GM18517 (cell line): Measurements from ENCODE around the gene ZNF384.

ENCODE experiments used
- ATAC-seq: cut with Tn5 transposase; IDR thresholded peaks from one replicate; pipeline ENCODE4 v1.9.1; 2021; ENCODE audit warnings: mild to moderate bottlenecking, moderate library complexity; ENCODE audit not compliant: unreplicated experiment

ZNF384 gene

DNA sequence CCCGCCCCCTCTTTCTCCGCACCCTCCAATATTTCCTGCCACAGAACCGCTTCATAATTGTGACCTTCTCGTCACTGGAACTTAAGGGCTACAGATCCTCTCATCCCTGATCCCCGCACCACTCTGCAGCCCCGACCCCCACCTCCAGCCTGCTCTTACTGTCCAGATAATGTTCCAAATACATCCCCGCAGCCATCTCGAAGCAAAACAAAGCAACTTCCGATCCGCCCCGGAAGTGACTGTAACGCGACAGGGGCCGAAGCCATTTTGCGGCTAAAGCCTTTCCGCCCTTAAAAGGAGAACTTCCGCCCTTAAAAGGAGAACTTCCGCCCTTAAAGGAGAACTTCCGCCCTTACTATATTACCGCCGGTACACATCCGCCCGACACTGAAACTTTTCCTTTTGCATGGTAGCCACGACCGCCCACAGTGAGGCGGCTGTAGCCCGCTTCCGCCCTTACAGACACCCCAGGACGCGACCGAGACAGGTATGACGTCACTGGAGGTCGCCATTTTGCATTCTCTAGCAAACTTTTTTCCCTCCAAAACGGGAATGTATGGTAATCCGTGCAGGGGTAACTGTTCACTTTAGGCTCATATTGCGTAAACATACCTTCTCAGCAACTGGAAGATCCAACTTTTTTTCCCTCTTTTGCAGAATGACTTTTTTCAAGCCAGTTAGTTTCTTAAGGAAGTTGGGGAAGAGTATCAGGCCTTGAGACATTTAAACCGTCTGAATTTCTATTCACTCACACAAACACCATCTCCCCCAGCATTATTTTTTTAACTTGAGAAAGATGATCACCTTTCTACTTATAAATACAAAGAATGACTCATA is 26.1 kb downstream of the ZNF384 start, which contains the start of gene ING4:
Gene ING4 (minus strand): TSS at position 214 of the 837 bp plus-strand sequence. CDS start 18 bp downstream, at position 196.
- ATAC-seq, result peak; percentile 97

DNA sequence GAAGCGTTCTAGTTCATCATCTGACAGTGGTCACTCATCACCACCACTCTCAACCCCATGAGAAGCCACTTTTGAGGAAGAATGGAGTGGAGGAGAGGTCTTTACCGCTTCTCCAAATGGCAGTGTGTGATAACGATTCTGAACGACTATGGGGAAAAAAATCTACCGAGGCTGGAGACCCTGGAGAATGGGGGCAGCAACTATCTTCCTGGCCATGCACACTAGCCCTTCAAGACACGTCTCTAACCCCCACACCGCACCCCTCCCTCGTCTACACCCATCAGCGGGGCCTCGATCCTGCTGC is 26.6 kb downstream of the ZNF384 start:
- no peak for ATAC-seq

- ATAC-seq, result no peak
These were observed 35.2 kb downstream of the ZNF384 start for GRCh38 chr12:6653987-6654386.

- ATAC-seq, result no peak
These were observed 35.8 kb downstream of the ZNF384 start for GRCh38 chr12:6653342-6653741.

DNA sequence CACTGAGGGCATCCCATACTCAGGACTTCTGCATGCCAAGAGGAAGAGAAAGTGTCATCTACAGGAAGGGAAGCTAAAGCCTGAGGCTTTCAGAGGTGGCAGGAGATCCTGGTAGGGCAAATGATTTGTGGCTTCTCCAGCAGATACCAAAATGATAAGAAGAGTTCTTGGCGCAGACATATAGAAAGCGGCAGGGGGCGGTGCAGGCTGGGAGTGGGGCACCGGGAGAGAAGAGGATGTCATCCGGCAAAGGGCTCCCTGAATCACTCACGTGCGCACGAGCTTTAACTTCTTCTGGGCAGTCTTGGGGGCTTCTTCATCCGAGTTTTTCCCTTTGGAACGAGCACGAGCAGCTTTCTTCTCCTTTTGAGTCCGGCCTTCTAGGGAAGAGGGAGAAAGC is 36.8 kb downstream of the ZNF384 start:
- no peak for ATAC-seq

DNA sequence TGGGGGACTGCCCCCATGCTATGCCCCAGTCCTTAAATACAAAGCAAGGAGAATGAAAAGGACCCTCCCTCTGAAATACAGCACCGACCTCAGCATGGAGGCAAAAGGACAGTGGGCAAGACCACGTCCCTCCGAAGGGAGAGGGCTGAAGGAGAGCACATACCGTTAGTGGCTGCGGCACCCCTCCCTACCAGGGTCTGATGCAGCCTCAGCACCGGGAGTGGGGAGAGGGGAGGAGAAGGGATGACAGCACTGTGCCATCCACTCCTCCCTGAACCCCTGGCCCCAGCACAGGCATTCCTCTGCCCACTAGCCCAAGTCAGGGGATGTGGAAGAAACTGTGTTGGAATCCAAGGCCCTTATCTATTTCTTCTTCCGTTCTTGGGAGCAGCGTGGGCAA is 38.3 kb downstream of the ZNF384 start:
- ATAC-seq, result no peak

DNA sequence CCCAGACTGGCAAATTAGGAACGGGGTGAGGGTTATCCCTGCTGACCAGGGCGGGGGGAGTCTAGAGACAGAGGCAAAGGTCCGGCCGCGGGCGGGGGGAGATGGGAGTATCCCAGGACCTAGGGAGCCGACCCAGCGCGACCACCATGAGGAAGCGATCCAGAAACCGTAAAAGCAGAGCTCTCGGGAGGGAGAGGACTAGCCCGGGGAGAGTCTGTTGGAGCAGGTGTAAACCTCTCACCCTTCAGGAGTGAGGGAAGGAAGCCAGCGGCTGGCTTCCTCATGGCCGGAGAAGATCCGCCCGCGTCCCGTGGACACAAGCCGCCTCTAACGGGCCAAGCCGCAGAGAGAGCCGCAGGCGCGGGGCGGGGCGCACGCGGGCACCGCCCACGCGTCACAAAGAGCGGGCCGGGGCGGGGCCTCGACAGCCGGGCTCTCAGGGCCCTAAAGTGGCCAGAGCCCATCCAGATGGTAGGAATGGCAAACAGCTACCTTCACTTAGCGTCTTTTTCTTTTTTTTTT is 42.0 kb downstream of the ZNF384 start, which contains the start of gene ACRBP:
Gene ACRBP (minus strand): TSS at position 350 of the 522 bp plus-strand sequence. CDS start 66 bp downstream, at position 284.
- ATAC-seq, result peak; percentile 57

- ATAC-seq, result no peak
These were observed 42.7 kb downstream of the ZNF384 start for GRCh38 chr12:6646276-6647082.

GRCh38 chr12:6644903-6645302 is 44.3 kb downstream of the ZNF384 start:
- no peak for ATAC-seq

- no peak for ATAC-seq
These were observed 44.9 kb downstream of the ZNF384 start for GRCh38 chr12:6644257-6644596.

DNA sequence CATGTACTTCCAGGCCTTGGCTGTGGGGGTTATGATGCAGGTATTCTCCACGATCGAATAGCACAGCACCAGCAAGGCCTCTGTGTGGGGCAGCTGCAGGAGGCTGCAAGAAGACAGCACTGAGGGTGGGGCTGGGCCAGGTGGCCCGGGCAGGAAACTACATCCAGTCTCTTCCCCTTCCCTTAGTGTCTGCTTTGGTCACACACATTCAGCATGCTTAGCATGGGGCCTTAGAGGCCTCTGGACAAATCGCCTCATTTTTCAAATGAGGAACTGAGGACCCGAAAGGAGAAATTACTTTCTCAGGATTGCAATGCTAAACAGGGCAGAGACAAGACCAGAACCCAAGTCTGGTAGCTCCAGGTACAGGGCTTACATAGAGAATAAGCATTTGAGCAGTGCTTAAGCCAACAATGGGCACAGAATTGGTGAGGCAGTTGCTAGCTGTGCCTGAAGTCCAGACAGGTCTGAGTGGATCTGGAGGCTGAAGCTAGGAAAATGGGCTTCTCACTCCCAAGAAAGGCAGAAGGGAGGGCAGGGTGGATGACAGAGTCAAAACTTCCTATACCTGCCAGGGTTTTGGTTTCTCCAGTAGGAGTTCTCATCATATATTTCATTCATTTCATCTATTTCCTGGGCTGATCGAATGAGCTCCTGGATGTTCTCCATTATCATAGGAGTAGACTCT is 45.5 kb downstream of the ZNF384 start:
- no peak for ATAC-seq

DNA sequence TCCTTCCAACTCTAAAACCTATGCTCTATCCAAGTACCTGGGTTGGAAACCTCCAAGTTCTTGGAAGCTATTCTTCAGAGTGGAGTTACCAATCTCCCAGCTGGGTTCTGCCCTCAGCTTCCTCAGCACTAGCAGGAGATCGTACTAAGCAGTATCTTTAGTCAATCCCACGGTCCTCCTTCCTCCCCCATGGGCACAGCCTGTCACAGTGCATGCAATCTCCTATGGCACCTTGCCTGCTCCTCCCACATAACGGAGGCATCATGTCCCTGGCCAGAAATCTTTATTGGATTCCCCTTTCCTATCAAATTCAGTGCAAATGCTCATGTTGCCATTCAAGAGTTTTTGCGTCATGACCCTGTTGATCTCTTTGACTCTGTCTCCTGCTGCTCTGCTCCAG is 48.0 kb downstream of the ZNF384 start:
- no peak for ATAC-seq

- no peak for ATAC-seq
These were observed 48.7 kb downstream of the ZNF384 start for GRCh38 chr12:6640497-6640896.

GRCh38 chr12:6639151-6639801 is 49.9 kb downstream of the ZNF384 start:
- no peak for ATAC-seq

- ATAC-seq, result no peak
These were observed 50.9 kb downstream of the ZNF384 start for GRCh38 chr12:6638305-6638704.

- ATAC-seq, result no peak
These were observed 53.2 kb downstream of the ZNF384 start, which contains the start of gene LPAR5 for GRCh38 chr12:6635856-6636531. Gene LPAR5 (minus strand): TSS chr12:6635959. CDS start chr12:6621248, 14,711 bp downstream.

GRCh38 chr12:6635375-6635855 is 53.8 kb downstream of the ZNF384 start:
- ATAC-seq, result peak; percentile 44

DNA sequence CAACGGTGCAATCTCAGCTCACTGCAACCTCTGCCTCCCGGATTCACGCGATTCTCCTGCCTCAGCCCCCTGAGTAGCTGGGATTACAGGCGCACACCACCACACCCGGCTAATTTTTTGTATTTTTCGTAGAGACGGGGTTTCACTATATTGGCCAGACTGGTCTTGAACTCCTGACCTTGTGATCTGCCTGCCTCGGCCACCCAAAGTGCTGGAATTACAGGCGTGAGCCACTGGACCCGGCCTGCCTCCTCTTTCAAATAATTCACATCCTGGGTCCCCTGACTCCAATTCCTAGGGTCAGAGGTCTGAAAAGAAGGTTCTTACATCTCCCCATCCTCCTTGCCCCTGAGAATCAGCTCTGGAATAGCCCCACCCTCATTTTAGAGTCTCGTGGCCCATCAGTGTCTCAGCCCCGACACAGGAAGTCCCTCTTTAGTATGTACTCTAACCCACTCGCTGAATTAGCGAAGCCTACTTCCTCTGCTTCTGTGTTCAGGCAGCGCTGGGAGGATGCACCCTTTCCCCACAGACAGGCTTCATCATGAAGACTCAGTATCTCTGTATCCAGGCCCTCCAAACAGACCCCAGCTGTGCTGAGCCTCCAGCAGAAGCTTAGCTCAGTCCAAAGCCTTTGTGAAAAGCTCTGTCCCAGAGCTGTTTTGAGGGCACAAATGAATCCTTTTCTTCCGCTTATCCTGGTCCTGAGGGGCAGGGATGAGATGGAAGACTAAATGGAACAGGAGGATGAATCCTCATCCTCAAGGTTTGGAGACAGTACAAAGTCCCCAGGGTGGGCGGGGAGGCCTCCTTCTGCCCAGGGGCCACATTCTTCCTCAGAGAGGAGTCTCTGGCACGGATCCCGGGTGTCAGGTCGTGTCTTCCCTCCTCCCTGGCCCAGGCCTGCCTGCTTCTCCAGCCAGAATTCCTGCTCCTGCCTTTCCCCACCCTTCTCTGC is 56.9 kb downstream of the ZNF384 start:
- ATAC-seq, result no peak

- no peak for ATAC-seq
These were observed 57.6 kb downstream of the ZNF384 start for GRCh38 chr12:6631549-6631961.
